NCI-H460 (cell line): Measurements from ENCODE around the gene PRPF8. TPM values are rescaled to one million over a fixed set of nuclear protein-coding genes. Genes with fewer than 3 reads are reported as not detected.

Experiments
- DNase-seq: peaks from one replicate; pipeline ENCODE4 v3.0.0-alpha.2; 2016; ENCODE audit warnings: low read depth; ENCODE audit errors: extremely low read depth
- total RNA-seq: library from RNA; depleted of rRNA; stranded (reverse); fragments of >200 nt; shearing (Covaris generic); gene quantifications from 2 replicates; pipeline ENCODE4 v1.2.3, GENCODE V29; 2014

Gene PRPF8
- total RNA-seq, 1 experiment from 2014 or later, result 113 TPM

DNA sequence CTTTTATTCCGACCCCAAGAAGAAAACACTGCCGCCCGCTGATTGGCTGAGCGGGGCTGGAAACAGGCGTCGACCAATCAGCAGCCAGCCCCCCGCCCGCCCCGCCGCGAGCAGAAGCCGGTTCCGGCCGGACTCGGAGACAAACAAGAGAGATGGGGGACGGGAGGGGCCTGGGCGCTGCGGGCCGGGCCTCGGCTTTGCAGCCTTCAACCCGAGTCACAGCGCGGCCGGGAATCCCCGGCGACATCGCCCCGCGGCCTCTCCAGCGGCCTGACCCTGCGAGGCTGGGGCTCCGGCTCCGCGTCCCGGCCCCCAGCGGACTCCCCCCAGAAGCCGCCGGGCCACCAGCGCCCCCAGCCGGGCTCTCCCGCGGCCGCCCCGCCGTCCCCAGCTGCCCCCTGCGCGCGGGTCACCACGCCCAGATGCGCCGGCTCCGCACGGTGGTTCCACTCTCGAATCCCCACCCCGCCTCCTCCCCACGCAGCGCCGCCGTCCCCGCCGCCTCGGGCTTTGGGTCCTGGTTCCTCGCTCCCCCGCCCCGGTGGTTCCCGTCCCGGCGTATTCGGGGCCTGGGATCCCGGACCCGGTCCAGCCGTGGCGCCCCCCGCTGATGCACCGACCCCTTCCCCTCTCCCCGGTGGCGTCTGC, 55.7 kb downstream of the PRPF8 start:
- DNase-seq, result peak; percentile 88

DNA sequence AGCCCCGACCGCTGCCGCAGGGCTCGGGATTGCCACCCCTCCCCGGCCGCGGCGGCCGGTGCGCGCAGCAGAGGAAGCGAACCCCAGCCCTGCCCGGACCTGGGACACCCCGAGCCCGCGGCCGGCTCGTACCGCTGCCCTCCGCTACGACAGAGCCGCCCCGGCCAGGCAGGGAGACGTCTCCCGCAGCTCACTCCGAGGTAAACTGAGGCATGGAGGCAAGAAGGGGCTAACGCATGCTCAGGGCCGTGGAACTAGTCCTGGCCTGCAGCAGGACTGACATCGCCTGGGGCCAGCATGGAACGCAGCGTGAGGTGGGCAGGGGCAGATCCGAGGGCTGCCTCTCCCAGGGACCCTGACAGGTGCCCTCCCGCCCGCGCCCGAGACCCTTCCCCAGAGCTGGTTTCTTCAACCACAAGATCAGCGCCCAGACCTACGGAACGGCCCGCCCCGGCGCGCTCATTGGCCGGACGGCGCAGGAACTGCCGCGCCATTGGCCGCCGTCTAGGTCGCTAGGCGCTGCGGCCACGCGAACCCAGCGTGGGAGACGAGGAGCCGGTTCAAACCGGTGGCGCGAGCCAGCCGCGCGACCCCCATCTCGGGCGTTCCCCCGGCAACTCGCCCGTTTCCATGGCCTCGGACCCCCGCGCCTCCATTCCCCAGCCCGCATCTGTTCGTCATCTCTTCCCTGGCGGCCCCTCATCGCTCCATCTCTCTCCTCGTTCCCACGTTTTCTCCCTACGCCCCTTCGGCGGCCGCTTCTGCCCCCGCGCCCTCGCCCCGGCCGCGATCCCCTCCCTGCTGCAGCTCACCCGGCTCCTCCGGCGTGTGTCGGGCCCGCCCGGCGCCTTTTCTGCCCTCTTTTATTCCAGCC, 56.4 kb downstream of the PRPF8 start, which contains the start of gene SLC43A2:
Gene SLC43A2 (minus strand): TSS at position 853 of the 874 bp plus-strand sequence. CDS start 960 bp downstream, outside the sequence.
- DNase-seq, result peak; percentile 69

DNA sequence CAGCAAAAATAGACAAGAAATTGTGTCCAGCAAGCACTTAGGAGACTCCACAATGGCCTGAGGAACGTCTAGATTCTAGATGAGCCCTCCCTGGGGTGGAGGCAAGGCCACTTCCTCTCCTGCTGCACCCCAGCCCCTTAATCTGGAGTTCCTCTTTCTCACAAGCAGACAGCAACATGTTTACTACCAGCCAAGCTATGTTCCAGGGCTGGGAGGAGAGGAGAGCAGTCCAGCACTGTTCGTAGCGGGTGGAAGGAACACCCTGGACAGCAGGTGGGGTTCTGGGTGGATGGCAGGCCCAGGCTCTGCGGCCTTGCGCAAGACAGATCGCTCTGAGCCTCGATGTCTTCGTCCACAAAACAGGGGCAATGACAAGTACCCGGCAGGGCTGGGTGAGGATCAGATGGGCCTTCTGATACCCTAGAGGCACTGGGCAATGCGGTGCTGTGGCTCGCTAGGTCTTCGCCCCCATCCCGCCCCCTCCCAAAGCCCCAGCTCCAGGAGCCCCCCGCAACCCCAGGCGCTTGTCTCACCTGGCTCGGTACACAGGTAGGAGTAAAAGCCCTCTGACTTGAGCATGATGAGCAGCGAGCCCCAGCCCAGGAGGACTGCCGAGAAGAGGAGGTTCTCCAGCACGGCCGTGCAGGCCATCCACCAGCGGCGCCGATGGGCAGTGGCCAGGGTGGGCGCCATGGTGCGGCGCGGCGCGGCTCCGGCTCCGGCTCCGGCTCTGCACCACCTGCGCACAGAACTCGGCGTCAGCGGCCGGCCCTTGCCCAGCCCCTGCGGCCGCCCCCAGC, 57.3 kb downstream of the PRPF8 start:
- DNase-seq, result no peak

DNA sequence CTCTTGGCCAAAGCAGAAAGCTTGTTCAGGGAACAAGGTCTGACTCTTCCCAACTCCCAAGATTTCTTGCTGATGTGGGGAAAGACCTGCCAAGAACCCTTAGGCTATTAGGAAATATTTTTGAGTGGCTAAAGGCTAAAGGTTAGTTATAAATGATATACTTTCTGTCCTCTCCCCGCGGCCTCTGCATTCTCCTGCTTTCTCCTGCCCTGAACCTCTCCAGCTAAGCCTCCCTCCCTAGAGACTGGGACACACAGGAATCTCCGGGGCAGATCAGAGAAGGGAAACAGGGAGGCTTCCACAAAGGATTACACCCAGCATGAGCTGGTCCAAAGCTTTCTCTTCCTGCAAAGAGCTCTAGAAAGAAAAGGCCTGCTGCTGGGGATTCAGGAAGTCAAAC, 58.3 kb downstream of the PRPF8 start:
- no peak for DNase-seq

GRCh38 chr17:1625581-1625980, 59.1 kb downstream of the PRPF8 start:
- DNase-seq, result no peak

- DNase-seq, result no peak
These were observed 59.6 kb downstream of the PRPF8 start for GRCh38 chr17:1625053-1625452.

DNA sequence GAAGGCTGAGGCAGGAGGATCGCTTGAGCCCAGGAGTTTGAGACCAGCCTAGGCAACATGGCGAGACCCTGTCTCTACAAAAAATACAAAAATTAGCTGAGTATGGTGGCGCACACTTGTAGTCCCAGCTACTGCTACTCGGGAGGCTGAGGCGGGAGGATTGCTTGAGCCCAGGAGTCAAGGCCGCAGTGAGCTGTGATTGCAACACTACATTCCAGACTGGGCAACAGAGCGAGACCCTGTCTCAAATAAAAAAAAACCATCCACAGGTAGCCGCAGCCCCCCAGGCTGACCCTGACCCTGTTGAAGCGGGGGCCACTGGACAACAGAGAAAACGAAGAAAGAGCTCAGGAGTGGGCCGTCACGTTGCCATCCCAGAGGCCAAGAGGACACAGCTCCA, 60.0 kb downstream of the PRPF8 start:
- DNase-seq, result no peak

- no peak for DNase-seq
These were observed 61.5 kb downstream of the PRPF8 start for GRCh38 chr17:1623057-1623630.

DNA sequence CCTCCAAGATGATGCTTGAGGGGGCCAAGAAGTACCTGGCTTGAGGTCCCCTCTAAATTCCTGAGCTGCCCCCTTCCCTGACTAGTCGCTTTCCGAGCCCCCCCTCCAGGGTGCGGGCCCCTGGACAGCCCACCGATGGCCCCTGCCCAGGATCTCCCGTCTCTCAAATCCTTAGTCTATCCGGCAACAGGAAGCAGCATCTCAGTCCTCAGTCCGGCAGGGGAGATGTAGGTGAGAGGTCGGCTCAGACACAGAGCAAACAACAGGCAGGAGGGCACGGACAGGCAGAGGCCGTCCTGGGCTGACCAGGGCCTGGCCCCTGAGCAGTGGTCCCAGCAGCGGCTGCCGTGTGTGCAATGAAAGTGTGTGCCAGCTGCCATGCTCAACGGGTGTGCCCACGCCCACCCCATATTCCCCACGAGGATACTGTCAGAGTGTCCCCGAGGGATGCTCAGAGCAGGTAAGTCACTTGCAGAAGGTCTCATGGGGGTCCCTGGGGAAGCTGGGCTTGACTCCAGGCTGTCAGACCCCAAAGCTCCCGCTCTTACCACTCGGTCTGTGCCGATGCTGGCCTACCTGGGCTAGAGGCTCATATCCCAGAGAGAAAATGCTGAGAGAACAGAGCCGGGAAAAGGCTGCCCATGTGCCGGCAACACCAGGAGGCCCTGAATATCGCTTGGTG, 63.3 kb downstream of the PRPF8 start:
- no peak for DNase-seq

DNA sequence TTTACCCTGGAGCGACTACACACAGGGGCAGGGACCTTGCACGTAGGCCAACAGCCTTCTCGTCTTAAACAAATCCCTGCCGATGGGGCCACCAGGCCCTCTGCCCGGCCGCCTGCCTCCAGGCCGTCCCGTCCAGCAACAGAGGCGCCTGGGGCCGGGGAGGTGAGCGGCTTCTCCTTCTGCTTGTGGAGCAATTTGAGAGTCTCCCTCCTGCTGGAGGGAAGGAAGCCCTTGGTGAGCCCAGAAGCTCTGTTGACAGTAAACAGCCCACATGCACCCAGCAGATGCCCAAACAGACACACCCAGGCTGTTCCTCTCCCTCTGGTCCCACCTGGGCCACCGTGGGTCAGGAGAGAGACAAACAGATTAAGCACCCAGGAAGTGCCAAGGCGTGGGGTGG, 64.2 kb downstream of the PRPF8 start:
- DNase-seq, result no peak

DNA sequence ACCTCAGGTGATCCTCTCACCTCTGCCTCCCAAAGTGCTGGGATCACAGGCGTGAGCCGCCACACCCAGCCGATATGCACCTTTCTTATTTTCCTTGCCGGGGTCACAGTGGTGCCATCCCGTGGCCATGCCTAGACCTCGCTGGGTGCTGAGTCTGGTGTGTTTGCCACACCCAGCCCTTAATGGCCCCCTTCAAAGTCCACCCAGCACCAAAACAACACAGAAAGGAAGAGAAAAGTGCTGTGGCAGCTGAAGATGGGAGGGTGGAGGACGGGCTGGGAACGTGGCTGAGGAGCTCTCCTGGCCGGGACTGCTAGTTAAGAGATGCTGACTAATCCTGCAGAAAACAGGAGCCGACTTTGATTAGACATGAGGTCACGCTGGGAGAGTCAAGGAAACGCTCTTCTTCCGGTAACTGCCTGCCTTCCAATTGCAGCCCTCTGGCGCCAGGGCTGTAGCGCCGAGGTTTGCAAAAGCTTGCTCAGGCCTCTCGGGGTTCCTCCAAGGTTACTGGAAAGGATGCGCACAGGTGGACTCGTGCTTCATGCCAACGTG, 67.0 kb downstream of the PRPF8 start:
- peak; percentile 50 for DNase-seq

DNA sequence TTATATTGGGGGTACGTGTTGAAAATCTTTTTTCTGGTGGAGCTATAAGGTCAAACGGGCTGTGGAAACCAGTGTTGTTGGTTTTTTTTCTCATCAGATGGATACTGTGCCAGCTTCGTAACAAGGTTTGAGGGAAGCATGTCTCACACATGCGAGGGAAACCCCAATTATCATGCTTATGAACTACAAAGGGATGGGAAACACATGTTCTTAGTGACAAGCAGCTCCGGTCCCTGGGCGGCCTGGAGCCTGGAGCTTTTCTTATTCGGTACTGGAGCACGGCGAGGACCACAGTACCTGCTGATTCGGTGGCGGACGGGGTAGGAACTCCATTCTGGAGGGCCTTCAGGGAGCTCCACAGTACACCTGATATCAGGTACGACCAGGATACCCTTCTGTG, 68.6 kb downstream of the PRPF8 start:
- no peak for DNase-seq

DNA sequence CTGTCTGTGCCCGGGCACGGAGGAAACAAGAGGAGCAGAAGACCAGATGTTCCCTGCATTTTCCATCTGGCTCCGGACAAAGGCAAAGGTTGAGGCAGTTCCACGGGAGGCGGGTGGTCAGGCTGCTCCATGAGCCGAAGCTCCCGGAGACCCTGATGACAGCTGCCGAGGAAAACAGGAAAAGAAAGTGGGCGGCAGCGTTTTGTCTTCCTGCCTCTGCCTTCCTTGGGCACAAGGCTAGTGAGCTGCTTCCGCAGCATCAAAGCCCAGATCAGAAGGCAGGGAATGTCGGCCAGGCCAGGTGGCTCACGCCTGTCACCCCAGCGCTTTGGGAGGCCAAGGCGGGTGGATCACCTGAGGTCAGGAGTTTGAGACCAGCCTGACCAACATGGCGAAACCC, 72.3 kb downstream of the PRPF8 start:
- DNase-seq, result no peak

GRCh38 chr17:1611715-1612114, 73.0 kb downstream of the PRPF8 start:
- no peak for DNase-seq

DNA sequence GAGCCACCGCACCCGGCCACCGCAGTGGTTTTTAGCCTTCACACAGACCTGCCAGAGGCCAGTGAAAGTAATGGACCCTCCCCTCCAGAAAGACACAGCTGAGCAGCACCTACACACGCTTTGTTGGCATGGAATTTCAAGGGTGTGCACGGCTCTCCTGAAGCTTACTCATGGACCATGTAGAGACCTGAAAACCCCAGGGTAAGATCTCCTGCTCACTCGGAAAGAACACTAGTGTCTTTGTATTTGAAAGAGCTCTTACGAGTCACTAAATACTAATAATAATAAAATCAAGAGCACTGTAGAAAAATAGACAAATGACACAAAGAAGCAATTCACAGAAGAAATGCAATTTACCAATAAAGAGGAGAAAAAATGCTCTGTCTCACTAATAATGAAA, 76.0 kb downstream of the PRPF8 start:
- DNase-seq, result no peak

- no peak for DNase-seq
These were observed 76.7 kb downstream of the PRPF8 start for GRCh38 chr17:1607971-1608320.

DNA sequence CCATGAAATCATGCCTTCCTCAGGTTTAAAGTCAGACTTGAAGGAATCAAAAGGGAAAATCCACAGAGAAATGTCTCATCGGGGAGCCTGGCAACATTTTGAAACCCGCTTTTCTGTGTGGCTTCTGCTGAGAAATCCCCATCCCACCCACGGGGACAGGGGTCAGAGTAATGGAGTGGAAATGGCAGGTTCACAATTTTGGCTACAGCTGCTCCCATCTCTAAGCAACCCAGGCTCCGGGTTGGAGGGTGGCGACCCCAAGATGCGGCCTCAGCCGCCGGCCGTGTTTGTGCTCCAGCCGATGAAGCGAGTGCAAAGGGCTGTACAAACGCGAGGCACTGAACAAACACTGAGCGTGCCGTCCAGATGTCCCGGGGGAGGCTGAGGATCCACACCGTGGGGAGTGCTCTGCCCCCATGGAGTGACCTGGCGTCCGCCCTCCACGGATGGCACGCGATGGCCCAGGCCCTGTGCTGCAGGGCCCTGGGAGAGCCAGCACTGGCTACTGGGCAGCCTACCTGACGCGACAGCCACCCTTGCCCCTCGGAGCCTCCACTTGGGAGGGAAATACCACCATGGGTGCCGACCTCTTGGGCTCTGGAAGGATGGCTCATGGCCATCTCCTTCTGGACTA, 78.2 kb downstream of the PRPF8 start:
- DNase-seq, result no peak

DNA sequence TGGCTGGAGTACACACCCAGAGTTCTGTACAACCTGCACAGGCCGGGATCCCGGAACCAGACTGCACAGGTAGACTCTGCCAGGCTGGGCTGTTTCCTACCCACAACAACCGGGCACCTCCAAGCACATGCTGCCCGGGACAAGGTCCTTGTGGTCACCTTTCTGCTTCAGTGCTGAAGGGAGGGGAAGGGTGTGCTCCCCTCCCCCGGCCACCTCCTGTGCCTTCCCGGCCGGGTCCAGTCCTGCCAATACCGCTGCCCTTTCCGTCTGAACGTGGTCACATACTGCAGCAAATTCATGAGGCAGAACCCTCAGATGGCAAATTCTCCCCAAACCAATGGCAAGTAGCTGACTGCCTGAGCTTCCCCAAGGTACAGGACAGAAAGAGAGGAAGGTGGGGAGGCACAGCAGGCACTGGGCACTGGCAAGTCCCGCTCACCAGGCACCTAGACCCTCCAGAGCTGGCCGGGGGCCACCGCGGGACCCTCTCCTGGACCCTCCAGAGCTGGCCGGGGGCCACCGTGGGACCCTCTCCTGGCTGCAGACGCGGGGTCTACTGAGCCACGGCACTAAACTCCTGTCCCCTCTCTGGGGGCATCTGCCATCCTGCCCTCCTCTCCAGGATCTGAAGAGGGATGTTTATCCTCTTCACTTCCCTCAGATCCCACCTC, 78.9 kb downstream of the PRPF8 start:
- no peak for DNase-seq
